Measurements from ENCODE around the gene UTY. TPM values are rescaled to one million over a fixed set of nuclear protein-coding genes. Genes with fewer than 3 reads are reported as not detected.

The UTY gene
- total RNA-seq, 4 donors from 2014 or later = not detected

GRCh38 chrY:13370868-13371800, 108.7 kb downstream of the UTY start:
- Histone ChIP-seq H3K27me3 (no peaks in the 10 kb centered on the region), H3K4me3 (no peak overlapping the region), H3K36me3 (no peaks in the 10 kb centered on the region), H3K4me1 (no peaks in the 10 kb centered on the region), H3K27ac (no peak overlapping the region), H3K9me3 (no peaks in the 10 kb centered on the region)
- intact Hi-C loops (cut with DNase I; ENCODE audit: low total_unique reads) = no loop called here
- TF ChIP-seq POLR2A (IDR thresholded peaks at IDR 0.05) (no peak), CTCF (IDR thresholded peaks at IDR 0.05) (no peak)
- DNase-seq = no peak

- TF ChIP-seq POLR2A (IDR thresholded peaks at IDR 0.05) (no peak), CTCF (IDR thresholded peaks at IDR 0.05) (no peak)
- Histone ChIP-seq H3K4me3 (no peak overlapping the region), H3K27ac (no peak overlapping the region), H3K9me3 (no peaks in the 10 kb centered on the region), H3K4me1 (no peaks in the 10 kb centered on the region), H3K27me3 (no peaks in the 10 kb centered on the region), H3K36me3 (no peaks in the 10 kb centered on the region)
- no peak for DNase-seq
- intact Hi-C loops (cut with DNase I; ENCODE audit: low total_unique reads) = no loop called here
These were observed 109.6 kb downstream of the UTY start for GRCh38 chrY:13370245-13370644.

GRCh38 chrY:13368513-13368845, 111.4 kb downstream of the UTY start:
- no peak for DNase-seq
- intact Hi-C loops (cut with DNase I; ENCODE audit: low total_unique reads) = no loop called here
- Histone ChIP-seq H3K4me1 (no peaks in the 10 kb centered on the region), H3K9me3 (no peaks in the 10 kb centered on the region), H3K27me3 (no peaks in the 10 kb centered on the region), H3K27ac (no peak overlapping the region), H3K36me3 (no peaks in the 10 kb centered on the region), H3K4me3 (no peak overlapping the region)
- TF ChIP-seq POLR2A (IDR thresholded peaks at IDR 0.05) (no peak), CTCF (IDR thresholded peaks at IDR 0.05) (no peak)

GRCh38 chrY:13363641-13364040, 116.2 kb downstream of the UTY start:
- Histone ChIP-seq H3K27ac (no peak overlapping the region), H3K27me3 (no peaks in the 10 kb centered on the region), H3K4me3 (no peak overlapping the region), H3K4me1 (no peaks in the 10 kb centered on the region), H3K9me3 (no peaks in the 10 kb centered on the region), H3K36me3 (no peaks in the 10 kb centered on the region)
- intact Hi-C loops (cut with DNase I; ENCODE audit: low total_unique reads) = no loop called here
- no peak for DNase-seq
- TF ChIP-seq POLR2A (IDR thresholded peaks at IDR 0.05) (no peak), CTCF (IDR thresholded peaks at IDR 0.05) (no peak)

- Histone ChIP-seq H3K4me3 (no peak overlapping the region), H3K4me1 (no peaks in the 10 kb centered on the region), H3K9me3 (no peaks in the 10 kb centered on the region), H3K27me3 (no peaks in the 10 kb centered on the region), H3K36me3 (no peaks in the 10 kb centered on the region), H3K27ac (no peak overlapping the region)
- intact Hi-C loops (cut with DNase I; ENCODE audit: low total_unique reads) = no loop called here
- TF ChIP-seq POLR2A (IDR thresholded peaks at IDR 0.05) (no peak), CTCF (IDR thresholded peaks at IDR 0.05) (no peak)
- no peak for DNase-seq
These were observed 117.2 kb downstream of the UTY start for GRCh38 chrY:13362662-13363061.
